OCI-LY3 (cell line): ENCODE results near the gene IPO4.

Experiments
- H2AFZ ChIP-seq: fragments of 200-600, 300-600 bp; shearing (Covaris generic); 2 replicates; pipeline ENCODE4 v1.6.0; 2014; ENCODE audit warnings: antibody characterized with exemption, low read depth, low read length
- H3K27ac ChIP-seq: fragments of 200-600, 300-600 bp; sonication (generic); 2 replicates; pipeline ENCODE4 v1.5.1; 2014; ENCODE audit warnings: mild to moderate bottlenecking, low read length, moderate library complexity, mixed read lengths
- H3K27me3 ChIP-seq: fragments of 200-600, 300-600 bp; sonication (generic); 2 replicates; pipeline ENCODE4 v1.6.1; 2014; ENCODE audit warnings: low read depth, low read length, mixed read lengths
- H3K36me3 ChIP-seq: fragments of 200-600, 300-600 bp; sonication (generic); replicated peaks from 2 replicates; pipeline ENCODE3; 2014; ENCODE audit warnings: low read depth, low read length, mixed read lengths
- H3K4me1 ChIP-seq: fragments of 300-600, 200-600 bp; sonication (generic); 2 replicates; pipeline ENCODE4 v1.6.1; 2014; ENCODE audit warnings: low read length, mixed read lengths
- H3K4me2 ChIP-seq: fragments of 200-600, 300-600 bp; sonication (generic); 2 replicates; pipeline ENCODE4 v1.6.1; 2014; ENCODE audit warnings: low read length, mixed read lengths
- H3K4me3 ChIP-seq: fragments of 300-600, 200-600 bp; sonication (generic); 2 replicates; pipeline ENCODE4 v1.5.1; 2014; ENCODE audit warnings: antibody characterized with exemption, mild to moderate bottlenecking, low read length, moderate library complexity
- H3K79me2 ChIP-seq: fragments of 300-600, 200-600 bp; shearing (Covaris generic); 2 replicates; pipeline ENCODE4 v1.6.1; 2014; ENCODE audit warnings: mild to moderate bottlenecking, low read length, mixed read lengths
- H3K9ac ChIP-seq: fragments of 300-600, 200-600 bp; shearing (Covaris generic); 2 replicates; pipeline ENCODE4 v1.6.0; 2014; ENCODE audit warnings: mild to moderate bottlenecking, low read length, moderate library complexity
- H3K9me3 ChIP-seq: fragments of 200-600, 300-600 bp; shearing (Covaris generic); 2 replicates; pipeline ENCODE4 v1.6.1; 2014; ENCODE audit warnings: low read length, mixed read lengths; ENCODE audit not compliant: insufficient read depth
- H4K20me1 ChIP-seq: fragments of 200-600, 300-600 bp; sonication (generic); 2 replicates; pipeline ENCODE4 v1.6.1; 2016; ENCODE audit warnings: low read length, mixed read lengths; ENCODE audit not compliant: insufficient read depth
- CTCF ChIP-seq: fragments of 200-600, 300-600 bp; sonication (generic); IDR thresholded peaks from 2 replicates; pipeline ENCODE4 v1.5.1; 2014; ENCODE audit warnings: antibody characterized with exemption, low read length, low read depth
- EZH2phosphoT487 ChIP-seq: fragments of 200-600 bp; shearing (Covaris generic); IDR thresholded peaks from 2 replicates; pipeline ENCODE4 v1.6.1; 2018; ENCODE audit warnings: antibody characterized with exemption, mixed run types, low read depth

Gene IPO4

GRCh38 chr14:24197056-24197450, 8.4 kb upstream of the IPO4 start:
- TF ChIP-seq EZH2phosphoT487: no peak
- TF ChIP-seq CTCF: no peak
- Histone ChIP-seq H3K4me3 (peak overlapping the region; percentile 96), H3K79me2 (peaks cover 48% of the 10 kb centered on the region), H2AFZ (no peak overlapping the region), H4K20me1 (no peaks in the 10 kb centered on the region), H3K4me2 (peak overlapping the region; percentile 91), H3K27ac (peak overlapping the region; percentile 87; the same call in 1 of the 2 replicates), H3K9ac (peak overlapping the region; percentile 93), H3K9me3 (no peaks in the 10 kb centered on the region), H3K4me1 (peaks cover 15% of the 10 kb centered on the region), H3K36me3 (peaks cover 26% of the 10 kb centered on the region), H3K27me3 (no peaks in the 10 kb centered on the region)

- peaks cover 15% of the 10 kb centered on the region for H3K4me1 ChIP-seq
- H4K20me1 ChIP-seq: no peaks in the 10 kb centered on the region
- peak overlapping the region; percentile 91 for H3K4me2 ChIP-seq
- TF ChIP-seq CTCF (no peak), EZH2phosphoT487 (no peak)
- H3K27me3 ChIP-seq: no peaks in the 10 kb centered on the region
- H3K9me3 ChIP-seq: no peaks in the 10 kb centered on the region
- peak overlapping the region; percentile 87 for H3K27ac ChIP-seq
- H3K79me2 ChIP-seq: peaks cover 50% of the 10 kb centered on the region
- peak overlapping the region; percentile 93 for H3K9ac ChIP-seq
- H3K36me3 ChIP-seq: peaks cover 25% of the 10 kb centered on the region
- 0 out of 2 replicates have a peak overlapping the region, but pooled peaks have one; percentile 19 for H2AFZ ChIP-seq
- H3K4me3 ChIP-seq: peak overlapping the region; percentile 96
Observed at GRCh38 chr14:24196071-24197055, 7.7 kb upstream of the IPO4 start.

GRCh38 chr14:24195186-24196070, 6.8 kb upstream of the IPO4 start, which contains the start of gene TM9SF1:
Gene TM9SF1, minus strand, starts transcription at chr14:24195441. Its CDS starts 422 bp downstream, at chr14:24195019.
- peak within 1 kb of the TSS; percentile 93 for H3K9ac ChIP-seq
- no peaks in the 10 kb centered on the region for H3K9me3 ChIP-seq
- H2AFZ ChIP-seq: peak within 1 kb of the TSS; percentile 77
- TF ChIP-seq CTCF (no peak), EZH2phosphoT487 (no peak)
- peak within 1 kb of the TSS; percentile 96 for H3K4me3 ChIP-seq
- H3K4me2 ChIP-seq: peak within 1 kb of the TSS; percentile 91
- H3K27me3 ChIP-seq: no peaks in the 10 kb centered on the region
- H3K36me3 ChIP-seq: peaks cover 27% of the 10 kb centered on the region
- peak within 1 kb of the TSS; percentile 87 for H3K27ac ChIP-seq
- no peaks in the 10 kb centered on the region for H4K20me1 ChIP-seq
- peaks cover 15% of the 10 kb centered on the region for H3K4me1 ChIP-seq
- H3K79me2 ChIP-seq: peaks cover 50% of the 10 kb centered on the region

GRCh38 chr14:24194873-24195185, 6.2 kb upstream of the IPO4 start:
- peak overlapping the region; percentile 87 for H3K27ac ChIP-seq
- peaks cover 33% of the 10 kb centered on the region for H3K36me3 ChIP-seq
- H3K79me2 ChIP-seq: peaks cover 50% of the 10 kb centered on the region
- no peaks in the 10 kb centered on the region for H3K27me3 ChIP-seq
- H3K4me3 ChIP-seq: peak overlapping the region; percentile 96
- no peaks in the 10 kb centered on the region for H3K9me3 ChIP-seq
- H3K4me2 ChIP-seq: peak overlapping the region; percentile 91
- no peaks in the 10 kb centered on the region for H4K20me1 ChIP-seq
- H2AFZ ChIP-seq: peak overlapping the region; percentile 77; the same call in 1 of the 2 replicates
- peaks cover 15% of the 10 kb centered on the region for H3K4me1 ChIP-seq
- TF ChIP-seq EZH2phosphoT487: no peak
- TF ChIP-seq CTCF: no peak
- peak overlapping the region; percentile 93 for H3K9ac ChIP-seq
